WI38 (cell line): ENCODE results near the gene FAM131B.

Experiments used
- H3K4me3 ChIP-seq: 2 replicates; pipeline ENCODE4 v1.5.1; 2011; ENCODE audit warnings: low read depth, mild to moderate bottlenecking, control low read depth, low read length
- TF ChIP-seq, protein P1 (sequence below): IDR thresholded peaks from 2 replicates; pipeline ENCODE4 v1.5.1; 2012; ENCODE audit warnings: low read depth, mild to moderate bottlenecking, control low read depth, low read length

Gene FAM131B

DNA sequence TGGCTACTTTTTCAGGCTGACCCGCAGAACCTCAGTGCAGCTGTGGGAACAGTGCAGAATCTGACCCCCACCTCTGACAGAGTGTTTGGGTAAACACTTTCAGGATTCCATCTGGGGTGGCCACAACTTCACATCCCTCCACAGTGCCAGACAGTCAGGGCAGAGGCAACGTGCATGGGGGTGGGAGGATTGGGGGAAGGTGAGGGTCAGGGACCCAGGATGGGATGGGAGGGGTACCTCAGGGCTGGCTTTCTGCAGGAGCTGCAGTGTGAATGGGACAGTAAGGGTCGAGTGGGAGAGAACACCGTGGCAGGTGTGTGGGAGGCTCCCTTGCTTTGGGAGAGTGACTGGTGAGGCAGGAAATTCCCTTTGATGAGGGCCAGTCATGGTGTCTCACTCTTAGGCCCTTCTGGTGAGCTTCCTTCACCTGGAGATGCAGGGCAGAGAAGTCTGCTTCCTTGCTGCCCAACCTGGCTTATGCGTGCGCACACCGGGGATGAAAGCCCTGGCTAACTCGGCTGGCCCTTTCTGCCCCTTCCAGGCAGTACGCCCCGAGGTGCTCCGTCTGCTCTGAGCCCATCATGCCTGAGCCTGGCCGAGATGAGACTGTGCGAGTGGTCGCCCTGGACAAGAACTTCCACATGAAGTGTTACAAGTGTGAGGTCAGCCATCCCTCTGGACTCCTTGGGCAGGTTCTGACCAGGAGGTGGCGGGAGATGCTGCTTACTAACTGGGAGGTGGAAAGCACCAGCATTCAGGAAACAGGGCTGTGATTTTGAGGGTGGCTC lies 27.0 kb upstream of the FAM131B start:
- H3K4me3 ChIP-seq, result no peak overlapping the region
- TF ChIP-seq, protein P1, sequence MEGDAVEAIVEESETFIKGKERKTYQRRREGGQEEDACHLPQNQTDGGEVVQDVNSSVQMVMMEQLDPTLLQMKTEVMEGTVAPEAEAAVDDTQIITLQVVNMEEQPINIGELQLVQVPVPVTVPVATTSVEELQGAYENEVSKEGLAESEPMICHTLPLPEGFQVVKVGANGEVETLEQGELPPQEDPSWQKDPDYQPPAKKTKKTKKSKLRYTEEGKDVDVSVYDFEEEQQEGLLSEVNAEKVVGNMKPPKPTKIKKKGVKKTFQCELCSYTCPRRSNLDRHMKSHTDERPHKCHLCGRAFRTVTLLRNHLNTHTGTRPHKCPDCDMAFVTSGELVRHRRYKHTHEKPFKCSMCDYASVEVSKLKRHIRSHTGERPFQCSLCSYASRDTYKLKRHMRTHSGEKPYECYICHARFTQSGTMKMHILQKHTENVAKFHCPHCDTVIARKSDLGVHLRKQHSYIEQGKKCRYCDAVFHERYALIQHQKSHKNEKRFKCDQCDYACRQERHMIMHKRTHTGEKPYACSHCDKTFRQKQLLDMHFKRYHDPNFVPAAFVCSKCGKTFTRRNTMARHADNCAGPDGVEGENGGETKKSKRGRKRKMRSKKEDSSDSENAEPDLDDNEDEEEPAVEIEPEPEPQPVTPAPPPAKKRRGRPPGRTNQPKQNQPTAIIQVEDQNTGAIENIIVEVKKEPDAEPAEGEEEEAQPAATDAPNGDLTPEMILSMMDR, result no peak

DNA sequence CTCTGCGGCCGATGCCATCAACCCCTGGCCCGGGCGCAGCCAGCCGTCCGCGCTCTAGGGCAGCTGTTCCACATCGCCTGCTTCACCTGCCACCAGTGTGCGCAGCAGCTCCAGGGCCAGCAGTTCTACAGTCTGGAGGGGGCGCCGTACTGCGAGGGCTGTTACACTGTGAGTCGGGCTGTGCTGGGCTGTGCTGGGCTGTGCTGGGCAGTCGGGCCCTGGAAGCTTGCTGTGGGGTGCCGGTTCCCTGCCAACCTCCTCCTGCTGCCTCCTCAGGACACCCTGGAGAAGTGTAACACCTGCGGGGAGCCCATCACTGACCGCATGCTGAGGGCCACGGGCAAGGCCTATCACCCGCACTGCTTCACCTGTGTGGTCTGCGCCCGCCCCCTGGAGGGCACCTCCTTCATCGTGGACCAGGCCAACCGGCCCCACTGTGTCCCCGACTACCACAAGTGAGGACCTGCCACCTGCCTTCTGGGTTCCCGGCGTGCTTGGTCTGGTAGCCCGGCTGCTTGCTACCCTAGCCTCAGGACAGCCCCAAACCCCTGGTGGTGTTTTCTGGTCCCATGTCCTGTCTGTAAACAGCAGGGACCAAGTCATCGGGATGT lies 26.1 kb upstream of the FAM131B start:
- H3K4me3 ChIP-seq, result no peak overlapping the region
- TF ChIP-seq, protein P1, result no peak

DNA sequence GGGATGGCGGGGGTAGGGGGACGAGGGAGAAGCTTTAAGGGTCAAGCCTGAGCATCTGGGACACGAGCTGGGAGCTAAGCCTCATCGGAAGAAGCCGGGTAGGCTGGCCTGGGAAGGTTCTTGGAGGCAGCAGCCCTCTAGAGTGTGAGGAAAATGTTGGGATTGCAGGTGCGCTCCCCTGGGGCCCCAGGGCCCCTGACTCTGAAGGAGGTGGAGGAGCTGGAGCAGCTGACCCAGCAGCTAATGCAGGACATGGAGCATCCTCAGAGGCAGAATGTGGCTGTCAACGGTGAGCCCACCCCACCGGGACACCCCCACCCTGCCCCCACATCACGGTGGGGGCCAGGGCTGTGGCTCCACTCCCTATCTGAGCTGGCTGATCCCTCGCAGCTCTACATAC lies 25.5 kb upstream of the FAM131B start:
- no peak overlapping the region for H3K4me3 ChIP-seq

DNA sequence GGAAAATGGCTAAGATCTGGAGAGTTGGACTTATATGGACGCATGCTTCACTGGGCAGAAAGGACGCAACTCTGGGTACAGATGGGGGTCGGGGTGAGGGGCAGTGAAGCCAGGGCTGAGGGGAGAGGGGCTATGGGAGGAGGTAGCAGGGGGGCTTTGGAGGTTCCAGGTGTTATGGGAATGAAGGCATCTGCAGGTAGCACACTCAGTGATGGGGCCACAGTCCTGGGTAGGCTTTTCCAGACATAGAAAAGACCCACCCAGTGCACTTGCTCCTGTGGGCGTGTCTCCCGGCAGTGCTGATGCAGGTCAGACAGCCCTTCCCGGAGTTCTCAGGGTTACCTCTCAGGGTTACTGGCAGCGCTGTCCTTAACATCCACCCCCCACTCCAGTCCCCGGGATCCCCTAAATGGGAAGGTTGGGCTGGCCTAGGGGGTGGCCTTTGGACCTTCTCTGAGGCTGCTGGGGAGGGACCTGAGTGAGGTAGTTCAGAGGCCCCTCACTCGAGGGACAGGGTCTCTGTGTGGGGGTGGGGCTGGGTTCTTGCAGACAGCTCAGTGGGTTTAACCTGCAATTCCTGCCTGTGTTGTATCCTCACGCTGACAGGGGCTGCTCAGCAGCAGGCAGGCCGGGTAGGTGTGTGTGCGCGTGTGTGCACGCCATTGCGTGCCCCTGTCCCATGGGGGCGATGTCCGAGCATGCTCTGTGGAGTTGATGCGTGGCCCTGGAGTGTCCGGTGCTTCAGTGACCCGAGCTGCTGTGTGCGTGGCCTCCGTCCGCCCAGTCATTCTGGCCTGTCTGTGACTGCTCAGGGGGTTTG lies 24.9 kb upstream of the FAM131B start:
- TF ChIP-seq, protein P1, result no peak
- no peak overlapping the region for H3K4me3 ChIP-seq

More for the DNA sequence above, 25.5 kb upstream of the FAM131B start:
- TF ChIP-seq, protein P1, result no peak

DNA sequence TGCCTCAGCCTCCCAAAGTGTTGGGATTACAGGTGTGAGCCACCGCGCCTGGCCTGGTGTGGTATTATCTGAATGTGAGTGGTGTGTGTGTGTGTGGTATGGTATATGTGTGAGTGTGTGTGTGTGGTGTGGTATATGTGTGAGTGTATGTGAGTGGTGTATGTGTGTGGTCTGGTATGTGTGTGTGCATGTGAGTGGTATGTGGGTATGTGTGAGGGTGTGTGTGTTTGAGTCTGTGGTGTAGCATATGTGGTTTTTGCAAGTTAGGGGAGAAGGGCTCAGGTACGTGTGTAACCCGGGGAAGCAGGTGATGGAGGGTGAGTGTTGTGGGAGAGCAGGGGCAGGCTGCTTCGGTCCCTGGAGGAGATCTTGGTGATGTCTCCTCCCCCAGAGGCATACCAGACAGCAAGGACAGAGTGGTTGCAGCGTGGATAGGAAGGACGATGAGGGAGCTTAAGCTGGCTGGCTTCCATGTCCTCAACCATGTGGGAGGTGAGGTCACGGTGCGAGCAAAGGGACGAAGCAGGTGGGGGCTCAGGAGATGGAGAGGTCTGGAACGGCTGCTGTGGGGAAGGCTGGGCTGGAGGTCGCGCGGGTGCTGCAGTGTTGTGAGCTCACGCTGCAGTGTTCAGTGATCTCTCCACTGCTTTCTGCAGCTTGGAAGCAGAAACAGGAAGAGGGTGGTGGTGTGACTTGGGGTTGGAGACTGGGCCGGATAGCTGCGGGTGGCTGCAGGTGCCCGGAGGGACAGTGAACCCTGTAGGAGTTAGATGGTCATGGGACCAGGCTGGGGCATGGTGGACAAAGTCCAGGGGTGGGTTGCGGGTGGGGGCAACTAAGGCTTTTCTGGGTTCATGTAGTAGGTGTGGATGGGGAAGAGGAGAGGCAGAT lies 23.6 kb upstream of the FAM131B start:
- TF ChIP-seq, protein P1, result no peak
- no peak overlapping the region for H3K4me3 ChIP-seq

DNA sequence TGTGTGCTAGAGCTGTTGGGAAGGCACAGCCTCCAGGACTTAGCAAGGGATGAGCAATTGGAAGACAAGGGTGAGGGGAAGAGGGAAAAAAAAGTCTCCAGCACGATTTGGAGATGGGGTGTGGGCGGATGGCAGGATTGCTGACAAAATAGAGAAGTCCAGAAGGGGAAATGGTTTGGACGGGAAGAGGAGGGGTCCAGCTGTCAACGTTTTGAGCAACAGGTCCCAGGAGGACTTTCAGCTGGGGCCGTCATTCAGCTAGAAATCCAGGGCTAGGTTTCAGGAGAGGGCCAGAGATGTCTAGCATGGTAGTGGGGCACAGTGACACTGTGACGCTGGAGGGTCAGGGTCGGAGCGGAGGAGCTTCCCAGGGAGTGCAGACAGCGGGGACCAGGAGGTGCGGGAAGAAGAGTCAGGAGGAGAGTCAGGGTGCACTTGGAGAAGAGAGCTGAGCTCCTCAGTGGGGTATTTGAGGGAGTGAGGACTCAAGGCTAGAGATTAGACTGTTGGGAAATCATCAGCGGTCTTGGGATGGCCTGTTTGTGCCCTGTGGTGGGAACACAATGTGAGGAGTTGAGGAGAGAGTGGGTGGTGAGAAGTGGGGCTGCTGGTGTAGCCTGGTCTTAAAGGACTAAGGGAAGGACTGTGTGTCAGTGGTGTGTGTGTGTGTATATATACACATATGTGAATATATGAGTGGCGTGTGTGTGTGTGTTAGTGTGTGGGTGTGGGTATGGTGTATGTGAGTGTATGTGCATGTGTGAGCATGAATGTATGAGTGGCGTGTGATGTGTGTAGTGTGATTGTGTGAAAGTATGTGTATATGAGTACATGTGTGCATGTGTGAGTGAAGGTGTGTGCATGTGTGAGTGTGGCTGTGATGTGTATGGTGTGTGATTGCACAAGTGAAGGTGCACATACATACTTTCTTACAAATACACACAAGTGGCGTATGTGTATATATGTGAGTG lies 22.4 kb upstream of the FAM131B start:
- TF ChIP-seq, protein P1, result no peak
- peak overlapping the region; percentile 96 for H3K4me3 ChIP-seq
